ENCODE measurements around the gene FGD2. TPM values are rescaled to one million over a fixed set of nuclear protein-coding genes. Genes with fewer than 3 reads are reported as not detected.

The FGD2 gene
- total and polyA plus RNA-seq, 2 of the 4 experiments (the other 2 are of a cell fraction), result 0.07 TPM; not detected in 1

GRCh38 chr6:36963451-36964290 lies 41.8 kb upstream of the FGD2 start:
- Histone ChIP-seq H3K79me1 (ENCODE audit: low read depth in 1 of 2, low read length in 2 of 2) (no peaks in the 10 kb centered on the region), H3K36me3 (ENCODE audit: control insufficient read depth, insufficient read depth, low read length) (peaks cover 21% of the 10 kb centered on the region), H2AK5ac (ENCODE audit: low read depth, low read length) (peak overlapping the region; percentile 24; the same call in 1 of the 2 replicates), H3K4me3 (ENCODE audit: insufficient read depth, low read depth, low read length) (no peak overlapping the region), H3K14ac (replicated peaks; ENCODE audit: low read depth, low read length) (no peak overlapping the region), H3K18ac (ENCODE audit: low read depth, low read length) (no peak overlapping the region), H4K91ac (ENCODE audit: insufficient read depth, low read depth, low read length) (peak overlapping the region; percentile 21; the same call in 1 of the 2 replicates), H2BK20ac (ENCODE audit: low read depth, low read length) (no peak overlapping the region), H3K27me3 (ENCODE audit: control insufficient read depth, insufficient read depth, low read length) (no peaks in the 10 kb centered on the region), H3K23ac (ENCODE audit: low read depth, low read length) (no peak overlapping the region), H4K5ac (ENCODE audit: low read depth, low read length) (no peak overlapping the region), H2AK9ac (replicated peaks; ENCODE audit: low read depth, low read length, poor library complexity) (peak overlapping the region; percentile 55), H3K27ac (ENCODE audit: insufficient read depth, low read length) (no peak overlapping the region), H3K4ac (ENCODE audit: low read depth, low read length) (peak overlapping the region; percentile 45; the same call in 1 of the 2 replicates), H3K56ac (ENCODE audit: extremely low read depth, insufficient read depth, low read length) (no peak overlapping the region), H4K20me1 (ENCODE audit: insufficient read depth, low read length) (peaks cover 9% of the 10 kb centered on the region; the same call in 1 of the 2 replicates), H3K4me1 (ENCODE audit: control insufficient read depth, insufficient read depth, low read length) (peaks cover 4% of the 10 kb centered on the region), H2BK120ac (ENCODE audit: low read depth, low read length) (no peak overlapping the region), H3K9me1 (ENCODE audit: insufficient read depth, low read length) (no peaks in the 10 kb centered on the region; the same call in 1 of the 2 replicates), H3K4me2 (ENCODE audit: low read depth, low read length) (no peak overlapping the region), H2BK15ac (ENCODE audit: low read depth, low read length) (no peak overlapping the region), H3K9ac (ENCODE audit: low read depth, low read length) (no peak overlapping the region), H3K9me3 (ENCODE audit: control insufficient read depth, insufficient read depth, low read length) (no peaks in the 10 kb centered on the region), H2AFZ (replicated peaks; ENCODE audit: low read length, poor library complexity) (peak overlapping the region; percentile 63), H2BK5ac (ENCODE audit: low read depth, low read length, poor library complexity, severe bottlenecking) (no peak overlapping the region), H4K8ac (ENCODE audit: low read depth in 2 of 2, low read length in 2 of 2) (no peak overlapping the region)
- dilution Hi-C loops (cut with HindIII; ENCODE audit: low sequenced_read_pairs, unreplicated experiment) (no loop called here), in situ Hi-C loops (cut with MboI; ENCODE audit: low sequenced_read_pairs) (no loop called here), intact Hi-C loops (cut with micrococcal nuclease) (no loop called here)
- ChIA-PET CTCF (no interaction called here), POLR2A (ENCODE audit: unreplicated experiment) (no interaction called here)
- WGBS, 2 experiments (ENCODE audit: extremely low coverage in 2 of 2, insufficient read length in 1 of 2), result 73% methylated on average over 3 of the region's 11 CpGs; no CpG with 5 or more reads in 1 of the 2 experiments
- no TSS peak for BruUV-seq (replicated peaks)
- DNase-seq (no peak), ATAC-seq (ENCODE audit: low read depth) (no peak)
- no peak for TF ChIP-seq SMC3 (IDR thresholded peaks at IDR 0.05; ENCODE audit: low read depth, low read length)
- no peak for TF ChIP-seq RFX5 (IDR thresholded peaks at IDR 0.05; ENCODE audit: low read depth, low read length)
- no peak for TF ChIP-seq NFE2L2 (IDR thresholded peaks at IDR 0.05; ENCODE audit: low read depth, low read length)
- no peak for TF ChIP-seq RCOR1 (IDR thresholded peaks at IDR 0.05; ENCODE audit: insufficient replicate concordance, low read length)
- TF ChIP-seq MXI1 (IDR thresholded peaks at IDR 0.05; ENCODE audit: borderline replicate concordance, low read depth, low read length), result no peak
- no peak for TF ChIP-seq CHD1 (IDR thresholded peaks at IDR 0.05; ENCODE audit: low read depth, low read length)
- no peak for TF ChIP-seq USF2 (IDR thresholded peaks at IDR 0.05; ENCODE audit: low read depth, low read length)
- TF ChIP-seq CTCF (conservative IDR thresholded peaks at IDR 0.05; ENCODE audit: low read depth, low read length), result no peak
- no peak for TF ChIP-seq BHLHE40 (IDR thresholded peaks at IDR 0.05; ENCODE audit: low read depth, low read length)
- TF ChIP-seq MAZ (IDR thresholded peaks at IDR 0.05; ENCODE audit: borderline replicate concordance, low read depth, low read length), result no peak
- no peak for TF ChIP-seq FOS (IDR thresholded peaks at IDR 0.05; ENCODE audit: low read depth, low read length)
- TF ChIP-seq ELK1 (IDR thresholded peaks at IDR 0.05; ENCODE audit: borderline replicate concordance, low read depth, low read length), result no peak
- no peak for TF ChIP-seq POLR2A (IDR thresholded peaks at IDR 0.05; ENCODE audit: low read depth, low read length)
- TF ChIP-seq CEBPB (IDR thresholded peaks at IDR 0.05; ENCODE audit: low read depth, low read length), result no peak
- no peak for TF ChIP-seq RAD21 (IDR thresholded peaks at IDR 0.05; ENCODE audit: low read length)
